HG03565 (cell line): Measurements from ENCODE around the gene CD300E.
"Not testable (repeated sequence)": the region's sequence is repeated elsewhere in the genome, so short reads cannot be mapped to it uniquely, and the experiment has no call there.

Source experiments
- ATAC-seq: cut with Tn5 transposase; IDR thresholded peaks from one replicate; pipeline ENCODE4 v1.9.1; 2021; ENCODE audit warnings: mild to moderate bottlenecking, moderate library complexity; ENCODE audit not compliant: unreplicated experiment

Gene CD300E

DNA sequence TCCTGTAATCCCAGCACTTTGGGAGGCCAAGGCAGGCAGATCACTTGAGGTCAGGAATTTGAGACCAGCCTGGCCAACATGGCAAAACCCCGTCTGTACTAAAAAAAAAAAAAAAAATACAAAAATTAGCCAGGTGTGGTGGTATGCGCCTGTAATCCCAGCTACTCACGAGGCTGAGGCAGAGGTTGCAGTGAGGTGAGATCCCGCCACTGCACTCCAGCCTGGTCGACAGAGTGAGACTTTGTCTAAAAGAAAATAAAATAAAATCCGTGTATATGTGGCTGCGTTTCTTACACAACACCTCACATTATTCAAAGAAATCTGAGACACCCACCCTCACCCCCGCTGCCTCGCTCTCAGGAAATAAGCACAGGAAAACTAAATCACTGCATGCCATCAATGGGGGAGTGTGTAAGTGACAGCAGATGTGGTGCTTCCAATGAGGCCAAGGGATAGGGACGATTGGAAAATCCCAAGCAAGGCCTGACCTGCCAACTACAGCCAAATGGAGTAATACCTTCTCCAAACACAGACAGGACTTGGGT is 13.1 kb upstream of the CD300E start:
- not testable (repeated sequence) for ATAC-seq

DNA sequence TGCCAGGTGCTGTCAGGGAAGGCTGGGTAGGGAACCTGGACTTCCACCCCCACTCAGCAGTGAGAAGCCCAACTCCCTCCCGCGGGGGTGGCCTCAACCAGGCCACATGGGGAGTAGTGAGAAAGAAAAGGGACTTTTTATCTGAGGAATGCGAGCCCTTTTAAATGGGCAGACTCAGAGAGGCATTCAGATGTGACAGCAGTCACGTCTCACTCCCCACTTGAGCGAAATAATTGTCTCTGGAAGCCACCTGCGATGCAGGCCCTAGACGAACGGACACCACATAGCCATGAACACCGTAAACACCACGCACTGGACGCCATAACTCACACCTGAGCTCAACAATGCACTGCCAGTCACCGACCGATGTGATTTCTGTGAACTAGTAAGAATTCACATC is 11.9 kb upstream of the CD300E start:
- ATAC-seq, result no peak

DNA sequence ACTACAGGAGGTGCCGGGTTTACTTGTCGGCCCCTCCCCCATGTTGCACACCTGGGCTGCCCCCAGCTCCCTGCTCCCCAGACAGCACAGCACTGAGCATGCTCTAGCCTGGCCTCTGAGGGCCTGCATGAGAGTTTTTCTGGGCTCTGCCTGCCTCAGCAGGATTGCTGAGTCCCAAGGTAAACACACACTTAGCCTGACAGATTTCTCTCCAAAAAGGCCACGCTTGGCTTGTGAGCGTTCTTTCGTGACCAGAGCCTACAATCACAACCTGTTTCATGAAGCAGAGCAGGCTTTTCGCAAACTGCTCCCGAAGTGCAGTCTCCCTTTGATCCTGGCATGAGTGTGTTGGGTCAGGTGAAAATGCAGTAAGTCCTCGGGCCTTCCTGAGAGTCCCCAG is 9.8 kb upstream of the CD300E start:
- ATAC-seq, result no peak

DNA sequence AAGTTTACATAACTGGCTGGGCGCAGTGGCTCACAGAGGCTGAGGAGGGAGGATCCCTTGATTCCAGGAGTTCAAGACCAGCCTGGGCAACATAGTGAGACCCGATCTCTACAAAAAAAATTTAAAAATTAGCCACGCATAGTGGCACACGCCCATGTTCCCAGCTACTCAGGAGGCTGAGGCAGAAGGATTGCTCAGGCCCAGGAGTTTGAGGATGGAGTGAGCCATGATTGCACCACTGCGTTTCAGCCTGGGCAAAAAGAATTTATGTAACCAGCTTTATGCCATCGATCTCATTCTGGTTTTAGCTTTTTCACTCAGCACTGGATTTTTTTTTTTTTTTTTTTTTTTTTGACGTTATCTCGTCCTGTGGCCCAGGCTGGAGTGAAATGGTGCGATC is 9.1 kb upstream of the CD300E start:
- ATAC-seq, result no peak

DNA sequence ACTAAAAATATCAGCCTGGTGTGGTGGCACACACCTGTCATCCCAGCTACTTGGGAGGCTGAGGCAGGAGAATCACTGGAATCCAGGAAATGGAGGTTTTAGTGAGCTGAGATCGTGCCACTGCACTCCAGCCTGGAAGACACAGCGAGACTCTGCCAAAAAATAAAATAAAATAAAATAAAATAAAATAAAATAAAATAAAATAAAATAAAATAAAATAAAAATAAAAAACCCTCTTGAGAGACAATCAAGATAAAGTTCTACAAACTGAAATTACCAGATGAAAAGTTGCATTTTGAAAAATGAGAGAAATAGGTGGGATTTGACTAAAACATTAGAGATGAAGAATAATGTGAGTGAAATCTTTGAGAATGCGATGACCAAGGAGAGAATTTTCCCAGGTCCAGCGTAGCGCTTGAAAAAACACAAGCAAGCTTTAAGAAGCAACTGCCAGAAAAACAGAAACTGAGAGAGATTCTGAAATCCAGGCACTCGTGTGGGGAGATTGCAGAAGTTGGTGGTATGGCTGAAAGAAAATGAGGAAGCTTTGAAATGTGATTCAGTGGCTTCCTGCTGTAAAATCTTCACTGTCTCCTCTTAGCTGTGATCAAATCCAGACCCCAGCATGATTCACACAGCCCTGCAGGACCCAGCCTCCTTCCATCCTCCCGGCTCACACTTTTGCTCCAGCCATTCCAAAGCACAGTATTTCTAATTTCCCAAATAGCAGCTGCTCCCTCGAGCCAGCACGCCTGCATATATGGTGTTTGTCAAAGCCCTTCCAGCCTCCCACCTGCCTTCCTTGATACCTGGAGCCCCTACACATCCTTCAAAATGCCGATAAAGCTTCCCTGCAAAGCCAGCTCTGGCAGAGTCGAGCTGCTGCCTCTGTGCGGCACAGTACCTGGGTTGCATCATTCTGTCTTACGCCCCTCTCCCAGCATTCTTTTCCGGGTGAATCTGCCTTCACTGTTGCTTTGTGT is 8.2 kb upstream of the CD300E start:
- no peak for ATAC-seq

DNA sequence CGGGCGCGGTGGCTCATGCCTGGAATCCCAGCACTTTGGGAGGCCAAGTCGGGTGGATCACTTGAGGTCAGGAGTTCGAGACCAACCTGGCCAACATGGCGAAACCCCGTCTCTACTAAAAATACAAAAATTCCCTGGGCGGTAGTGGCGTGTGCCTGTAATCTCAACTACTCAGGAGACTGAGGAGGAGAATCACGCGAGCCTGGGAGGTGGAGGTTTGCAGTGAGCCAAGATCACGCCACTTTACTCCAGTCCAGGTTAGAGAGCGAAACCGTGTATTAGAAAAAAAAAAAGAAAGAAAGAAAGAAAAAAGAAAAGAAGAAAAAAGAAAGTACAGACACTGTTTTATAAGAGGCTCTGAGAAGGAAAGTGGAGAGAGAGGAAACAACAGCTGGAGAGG is 6.7 kb upstream of the CD300E start:
- ATAC-seq, result not testable (repeated sequence)

DNA sequence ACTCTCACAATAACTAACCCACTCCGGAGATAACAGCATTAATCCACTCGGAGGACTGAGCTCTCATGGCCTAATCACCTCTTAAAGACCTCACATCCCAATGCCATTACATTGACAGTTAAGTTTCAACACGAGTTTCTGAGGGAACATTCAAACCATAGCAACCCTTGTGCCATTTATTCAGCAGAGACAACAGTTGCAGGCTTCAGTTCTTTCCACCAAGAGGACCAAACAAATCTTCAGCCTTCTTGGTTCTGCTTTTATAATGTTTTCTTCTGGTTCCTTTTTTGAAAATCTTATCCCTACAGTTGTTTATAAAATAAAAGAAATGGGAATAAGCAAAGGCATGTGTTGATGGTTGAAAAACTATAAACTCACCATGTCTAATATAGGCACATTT is 2.1 kb upstream of the CD300E start:
- ATAC-seq, result no peak

DNA sequence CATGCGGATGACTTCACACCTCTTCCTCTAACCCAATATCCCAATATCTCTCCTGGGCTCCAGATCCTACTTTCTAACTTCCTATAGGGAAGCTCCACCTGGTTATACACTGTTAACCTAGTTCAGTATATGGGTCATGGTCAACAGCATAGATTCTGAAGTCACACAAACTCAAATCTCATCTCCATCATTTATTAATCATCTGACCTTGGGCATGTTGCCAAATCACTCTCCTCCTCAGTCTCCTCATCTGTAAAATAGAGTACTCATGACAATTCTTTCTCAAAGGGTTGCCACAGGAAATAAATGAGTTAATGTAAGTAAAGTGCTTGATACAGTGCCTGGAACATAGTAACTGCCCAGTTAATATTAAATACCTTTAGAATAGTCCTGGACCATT is 593 bp upstream of the CD300E start:
- ATAC-seq, result no peak

DNA sequence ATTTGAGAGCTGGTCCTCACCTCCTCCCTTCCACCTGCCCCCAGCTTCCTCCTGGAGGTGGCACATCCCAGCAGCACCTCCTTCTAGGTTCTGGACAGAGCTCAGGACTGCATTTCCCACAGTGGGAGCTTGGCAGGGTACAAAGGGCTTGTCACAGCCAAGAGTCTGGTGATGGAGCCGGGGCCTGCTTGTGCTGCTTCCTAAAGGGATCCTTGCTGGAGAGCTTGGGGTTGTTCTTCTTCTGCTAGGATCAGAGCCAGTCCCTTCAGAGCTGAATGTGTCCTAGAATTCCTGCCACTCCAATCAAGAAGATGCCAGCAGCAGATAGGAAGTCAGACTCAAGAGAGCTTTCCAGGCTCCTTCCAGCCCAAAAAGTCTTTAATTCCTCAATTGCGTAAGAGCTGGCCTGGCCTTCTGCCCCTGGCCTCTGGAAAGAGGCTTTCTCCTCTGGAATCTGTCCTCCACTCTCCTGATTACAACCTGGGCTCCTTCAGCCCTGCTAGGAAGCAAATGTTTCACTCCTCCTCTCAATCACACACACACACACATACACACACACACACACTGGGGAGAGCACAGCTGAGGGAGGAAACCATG is 4.4 kb downstream of the CD300E start:
- no peak for ATAC-seq

DNA sequence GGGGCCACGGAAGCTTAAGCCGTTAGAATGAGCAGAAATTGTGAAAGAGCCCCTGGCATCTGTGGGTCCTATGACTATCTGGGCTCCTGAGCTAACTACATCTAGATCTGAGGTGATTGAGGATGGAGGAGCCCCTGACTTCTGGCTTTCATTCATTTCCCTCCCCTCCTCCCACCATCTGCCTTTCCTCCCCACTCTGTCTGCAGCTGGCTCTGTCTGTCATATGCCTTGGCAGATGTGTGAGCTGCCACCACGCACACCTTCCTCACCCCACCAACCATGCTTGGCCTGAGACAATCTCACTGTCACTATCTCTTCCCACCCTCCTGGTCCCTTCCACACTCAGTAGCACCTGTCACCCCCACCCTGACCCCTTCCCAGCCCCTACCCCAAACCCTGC is 5.1 kb downstream of the CD300E start:
- no peak for ATAC-seq

DNA sequence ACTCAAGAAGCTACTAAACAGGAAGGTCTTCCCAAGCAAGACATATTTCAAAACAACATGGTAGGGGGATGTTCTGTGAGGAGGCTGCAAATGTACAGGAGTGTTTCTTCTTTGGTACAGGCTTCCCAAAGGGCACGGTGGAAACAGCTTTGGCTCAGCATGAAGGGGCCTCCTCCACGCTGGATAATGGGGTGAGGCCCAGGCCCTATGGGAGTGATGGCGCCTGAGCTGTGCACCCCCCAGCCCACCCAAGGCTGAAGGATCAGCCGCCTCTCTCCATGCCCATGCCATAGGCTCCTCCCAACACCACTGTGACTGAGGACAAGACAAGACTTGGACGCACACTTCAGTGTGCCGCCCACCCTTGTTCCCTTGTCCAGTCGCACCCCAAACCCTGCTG is 6.8 kb downstream of the CD300E start:
- no peak for ATAC-seq

DNA sequence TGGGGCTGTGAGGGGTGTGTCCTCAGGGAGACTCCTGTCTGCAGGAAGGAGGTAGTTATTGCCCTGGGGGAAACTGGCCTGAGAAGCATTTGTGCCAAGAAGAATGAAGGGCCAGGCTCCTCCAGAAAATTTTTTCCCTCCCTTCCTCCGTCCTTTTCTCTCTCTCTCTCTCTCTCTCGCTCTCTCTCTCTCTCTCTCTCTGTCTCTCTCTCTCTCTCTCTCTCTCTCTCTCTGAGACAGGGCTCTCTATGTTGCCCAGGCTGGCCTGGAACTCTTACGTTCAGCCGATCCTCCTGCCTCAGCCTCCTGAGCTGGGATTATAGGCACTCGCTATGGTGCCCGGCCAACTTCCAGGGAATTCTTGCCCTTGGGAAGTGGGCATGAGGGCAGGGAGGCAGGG is 11.5 kb downstream of the CD300E start:
- no peak for ATAC-seq

DNA sequence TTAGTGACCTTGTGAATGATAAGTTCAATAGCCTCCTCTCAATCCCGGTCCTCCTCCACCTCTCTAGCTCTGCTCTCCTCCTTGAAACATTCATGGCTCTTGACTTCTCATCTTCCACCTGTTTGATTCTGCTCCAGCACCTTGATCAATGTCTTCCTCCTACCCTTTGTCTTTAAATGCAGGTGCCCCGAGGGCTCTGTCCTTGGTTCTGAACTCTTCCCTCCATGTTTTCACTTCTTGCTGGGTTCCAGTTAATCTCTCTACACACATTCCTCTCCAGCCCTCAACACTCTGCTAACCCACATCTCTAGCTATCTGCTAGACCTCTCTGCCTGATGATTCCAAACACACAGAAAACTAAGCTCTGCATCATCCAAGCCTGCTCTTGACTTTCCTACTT is 13.4 kb downstream of the CD300E start:
- ATAC-seq, result no peak

DNA sequence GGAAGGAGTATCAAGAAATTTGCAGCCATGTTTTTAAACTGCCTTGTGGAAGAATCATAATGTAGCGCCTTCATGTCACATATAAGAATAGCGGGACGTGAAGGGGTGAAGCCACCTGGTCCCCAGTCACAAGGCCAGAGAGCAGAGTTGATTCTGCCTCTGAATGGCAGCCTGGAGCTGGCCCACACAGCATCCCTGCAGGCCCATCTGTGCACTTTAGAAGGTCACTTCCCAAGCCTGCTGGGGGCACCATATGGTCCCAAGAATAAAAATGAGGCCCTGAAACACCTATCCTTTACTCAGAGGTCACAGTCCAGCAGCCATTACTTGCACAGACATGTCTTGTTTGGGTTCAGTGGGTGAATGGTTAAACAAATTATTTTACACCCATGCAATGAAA is 15.0 kb downstream of the CD300E start:
- no peak for ATAC-seq

DNA sequence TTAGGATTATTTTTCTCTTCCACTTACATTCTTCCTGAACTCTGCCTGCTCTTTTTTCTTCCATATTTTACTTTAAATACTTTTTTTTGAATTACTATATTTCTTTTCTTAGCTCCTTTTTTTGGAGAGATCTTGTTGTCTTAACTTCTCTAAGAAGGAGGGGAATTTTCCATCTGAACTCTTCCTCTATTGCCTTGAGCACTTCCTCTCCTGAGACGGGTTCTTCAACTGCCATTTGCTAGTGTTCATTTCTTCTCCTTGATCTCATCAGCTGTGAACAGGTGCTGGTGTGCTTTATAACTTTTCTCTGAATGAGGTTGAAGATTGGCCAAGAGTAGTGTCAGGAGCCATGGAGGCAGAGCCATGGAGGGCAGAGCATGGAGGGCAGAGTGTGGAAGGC is 16.3 kb downstream of the CD300E start:
- no peak for ATAC-seq

DNA sequence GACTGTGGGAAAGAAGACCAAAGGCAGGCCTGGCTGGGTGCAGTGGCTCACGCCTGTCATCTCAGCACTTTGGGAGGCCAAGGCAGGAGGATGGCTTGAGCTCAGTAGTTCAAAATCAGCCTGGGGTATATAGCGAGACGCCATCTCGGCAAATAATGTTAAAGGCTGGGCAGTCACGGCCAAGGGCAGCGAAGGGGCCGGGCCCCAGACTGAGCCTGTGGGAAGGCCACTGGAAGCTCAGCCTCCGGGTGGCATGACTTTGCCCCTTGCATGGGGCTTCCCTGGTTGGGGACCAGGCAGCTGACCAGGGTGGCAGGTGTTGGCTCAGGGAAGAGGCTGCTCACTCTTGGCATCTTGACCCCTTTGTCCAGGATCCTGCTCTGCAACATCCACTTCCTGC is 17.5 kb downstream of the CD300E start:
- ATAC-seq, result no peak

DNA sequence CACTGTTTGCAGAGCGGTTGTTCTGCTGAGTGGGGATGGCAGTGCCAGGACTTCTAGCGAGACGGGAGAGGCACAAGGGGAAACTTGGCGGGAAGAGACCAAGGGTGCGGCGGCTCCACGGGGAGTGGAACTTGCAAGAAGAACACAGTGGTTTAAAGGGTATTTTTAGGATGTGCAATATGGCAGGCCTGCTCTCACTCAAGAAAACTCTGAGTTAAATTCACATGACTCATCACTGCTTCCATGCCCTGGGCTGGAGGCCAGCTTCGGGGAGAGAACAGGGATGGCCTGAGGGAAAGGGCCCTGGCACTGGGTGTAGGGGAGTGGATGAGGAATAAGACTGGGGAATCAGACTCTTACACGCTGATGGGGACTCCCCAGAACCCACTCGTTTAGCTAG is 18.2 kb downstream of the CD300E start:
- no peak for ATAC-seq

DNA sequence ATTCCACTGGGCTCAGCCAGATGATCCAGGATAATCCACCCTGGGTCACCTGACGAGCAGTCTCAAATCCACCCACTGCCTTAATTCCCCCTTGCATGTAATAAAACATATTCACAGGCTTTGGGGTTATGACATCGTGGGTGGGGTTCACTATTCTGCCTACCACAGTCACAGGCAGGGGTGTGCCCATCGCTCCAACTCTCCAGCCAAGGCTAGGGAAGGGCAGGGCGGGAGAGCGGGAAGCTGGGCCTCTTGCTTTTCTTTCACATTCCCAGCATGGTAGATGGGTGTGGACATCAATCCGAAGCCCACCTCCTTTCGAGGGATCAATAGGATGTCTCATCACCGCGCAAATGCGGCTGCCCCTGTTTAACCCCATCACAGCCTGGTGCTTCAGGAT is 18.8 kb downstream of the CD300E start:
- no peak for ATAC-seq

DNA sequence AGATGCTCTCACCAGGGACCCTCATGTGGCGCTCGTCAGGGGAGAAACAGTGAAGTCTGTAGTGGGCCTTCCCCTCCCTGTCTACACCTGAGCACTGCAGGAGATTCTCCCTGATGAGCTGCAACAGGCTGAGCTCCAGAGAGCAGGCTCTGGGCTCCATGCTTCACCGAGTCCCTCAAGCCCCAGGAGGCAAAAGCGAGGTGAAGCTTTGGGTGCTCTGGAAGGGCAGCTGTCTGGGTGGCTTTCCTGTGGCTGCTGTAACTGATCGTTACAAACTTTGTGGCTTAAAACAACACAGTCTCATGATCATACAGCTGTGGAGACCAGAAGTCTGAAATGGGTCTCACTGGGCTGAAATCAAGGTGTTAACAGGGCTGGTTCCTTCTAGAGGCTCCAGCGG is 19.3 kb downstream of the CD300E start:
- ATAC-seq, result no peak

DNA sequence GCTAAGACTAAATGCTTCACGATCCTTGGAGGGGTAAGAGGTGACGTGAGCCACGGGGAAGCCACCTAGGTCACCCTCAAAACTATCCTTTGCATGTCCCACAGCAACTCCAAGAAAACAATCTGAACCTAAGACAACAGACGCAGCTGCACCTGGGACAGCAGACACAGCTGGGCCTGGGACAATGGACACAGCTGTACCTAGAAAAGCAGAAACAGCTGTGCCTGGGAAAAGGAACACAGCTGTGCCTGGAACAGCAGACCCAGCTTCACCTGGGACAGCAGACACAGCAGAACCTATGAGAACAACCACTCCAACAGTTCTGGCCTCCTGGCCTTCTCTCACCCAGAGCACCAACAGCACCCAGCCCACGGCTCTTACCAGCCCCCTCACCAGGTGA is 19.8 kb downstream of the CD300E start:
- no peak for ATAC-seq

DNA sequence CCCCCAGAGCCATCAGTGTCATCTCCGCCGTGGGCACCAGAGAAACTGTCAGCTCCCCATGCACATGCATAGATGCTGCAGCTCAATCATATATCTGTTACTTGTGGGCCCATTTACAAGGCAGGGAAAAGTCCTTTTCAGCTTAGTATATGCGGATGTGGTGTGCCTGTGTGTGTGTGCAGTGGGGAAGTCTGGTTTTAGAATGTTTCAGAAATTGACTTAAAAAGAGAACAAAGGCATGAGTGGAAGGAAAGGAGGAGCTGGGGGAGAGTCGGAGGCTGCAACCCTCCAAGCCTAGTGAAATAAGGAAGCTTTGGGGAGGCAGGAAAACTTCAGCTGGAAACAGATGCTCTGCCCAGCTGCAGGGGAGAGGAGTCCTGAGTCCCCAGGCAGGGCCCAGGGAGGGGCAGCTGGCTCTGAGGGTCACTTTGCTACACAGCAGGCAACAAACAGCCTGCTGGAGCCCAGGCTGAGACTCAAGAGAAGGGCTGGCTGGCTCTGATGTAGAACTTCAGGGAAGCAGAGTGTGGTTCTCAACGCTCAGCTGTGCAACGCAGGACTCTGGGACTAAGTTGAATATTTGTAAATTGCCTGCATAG is 20.4 kb downstream of the CD300E start:
- no peak for ATAC-seq
